ENCODE measurements around the gene RP2.

Gene RP2

GRCh38 chrX:46863072-46863471 is 26.2 kb downstream of the RP2 start:
- H3K4me3 ChIP-seq (ENCODE audit: low read depth, low read length) = no peak overlapping the region
- no peak for TF ChIP-seq CTCF (IDR thresholded peaks at IDR 0.05; ENCODE audit: low read depth, low read length)
- no peak for DNase-seq (ENCODE audit: low read depth, low spot score)
- in situ Hi-C loops (cut with HindIII; ENCODE audit: low sequenced_read_pairs) = no loop called here

GRCh38 chrX:46864606-46865005 is 27.8 kb downstream of the RP2 start:
- TF ChIP-seq CTCF (IDR thresholded peaks at IDR 0.05; ENCODE audit: low read depth, low read length) = no peak
- in situ Hi-C loops (cut with HindIII; ENCODE audit: low sequenced_read_pairs) = no loop called here
- no peak for DNase-seq (ENCODE audit: low read depth, low spot score)
- H3K4me3 ChIP-seq (ENCODE audit: low read depth, low read length) = no peak overlapping the region

GRCh38 chrX:46865281-46865680 is 28.4 kb downstream of the RP2 start:
- no peak overlapping the region for H3K4me3 ChIP-seq (ENCODE audit: low read depth, low read length)
- in situ Hi-C loops (cut with HindIII; ENCODE audit: low sequenced_read_pairs) = no loop called here
- DNase-seq (ENCODE audit: low read depth, low spot score) = peak; percentile 56
- no peak for TF ChIP-seq CTCF (IDR thresholded peaks at IDR 0.05; ENCODE audit: low read depth, low read length)

GRCh38 chrX:46866726-46867125 is 29.9 kb downstream of the RP2 start:
- H3K4me3 ChIP-seq (ENCODE audit: low read depth, low read length) = no peak overlapping the region
- no peak for DNase-seq (ENCODE audit: low read depth, low spot score)
- in situ Hi-C loops (cut with HindIII; ENCODE audit: low sequenced_read_pairs) = no loop called here
- TF ChIP-seq CTCF (IDR thresholded peaks at IDR 0.05; ENCODE audit: low read depth, low read length) = no peak

GRCh38 chrX:46873746-46874145 is 36.9 kb downstream of the RP2 start:
- TF ChIP-seq CTCF (IDR thresholded peaks at IDR 0.05; ENCODE audit: low read depth, low read length) = no peak
- in situ Hi-C loops (cut with HindIII; ENCODE audit: low sequenced_read_pairs) = no loop called here
- no peak overlapping the region for H3K4me3 ChIP-seq (ENCODE audit: low read depth, low read length)
- no peak for DNase-seq (ENCODE audit: low read depth, low spot score)

GRCh38 chrX:46876901-46877300 is 40.1 kb downstream of the RP2 start:
- no peak for TF ChIP-seq CTCF (IDR thresholded peaks at IDR 0.05; ENCODE audit: low read depth, low read length)
- in situ Hi-C loops (cut with HindIII; ENCODE audit: low sequenced_read_pairs) = no loop called here
- no peak for DNase-seq (ENCODE audit: low read depth, low spot score)
- no peak overlapping the region for H3K4me3 ChIP-seq (ENCODE audit: low read depth, low read length)

GRCh38 chrX:46882266-46882665 is 45.4 kb downstream of the RP2 start:
- H3K4me3 ChIP-seq (ENCODE audit: low read depth, low read length) = no peak overlapping the region
- in situ Hi-C loops (cut with HindIII; ENCODE audit: low sequenced_read_pairs) = no loop called here
- TF ChIP-seq CTCF (IDR thresholded peaks at IDR 0.05; ENCODE audit: low read depth, low read length) = no peak
- DNase-seq (ENCODE audit: low read depth, low spot score) = no peak
